GM12878 (cell line): ENCODE measurements around the gene PTPRF. TPM values are rescaled to one million over a fixed set of nuclear protein-coding genes. Genes with fewer than 3 reads are reported as not detected.

Experiments used
- ATAC-seq: fragments of 200-7000 bp; cut with Tn5 transposase; 3 replicates; pipeline ENCODE4 v1.9.1; 2020; ENCODE audit warnings: mild to moderate bottlenecking, moderate library complexity
- BruUV-seq: library from RNA; stranded (reverse); fragments of 400-500 nt; replicated peaks from 2 replicates; lab custom pipeline; 2021; lab: Mats Ljungman, UMichigan
- CTCF ChIA-PET: fragments of 300-600 bp; sonication (Branson Sonifier 250); formaldehyde crosslinking; extraction: SDS; loops from one replicate; lab custom pipeline; 2021; ENCODE audit warnings: inconsistent platforms; lab: Yijun Ruan, JAX
- POLR2A ChIA-PET: fragments of 350-600 bp; formaldehyde crosslinking; extraction: SDS; loops from one replicate; lab custom pipeline; 2021; ENCODE audit warnings: inconsistent platforms; lab: Charles Lee
- RAD21 ChIA-PET: fragments of 300-600 bp; sonication (Branson Sonifier 250); formaldehyde crosslinking; loops from one replicate; lab custom pipeline; 2023; ENCODE audit warnings: antibody characterized with exemption; ENCODE audit not compliant: unreplicated experiment; lab: Charles Lee
- SMC1A ChIA-PET: fragments of 300-600 bp; sonication (Branson Sonifier 250); formaldehyde crosslinking; loops from one replicate; lab custom pipeline; 2023; ENCODE audit not compliant: unreplicated experiment, uncharacterized antibody; lab: Charles Lee
- DNase-seq: peaks from one replicate; pipeline ENCODE4 v3.0.0-alpha.2; 2011; ENCODE audit warnings: low read depth, low spot score
- FAIRE-seq: peaks from 3 replicates; lab custom pipeline; 2011; peaks lifted over from hg19 to GRCh38; lab: Jason Lieb, UNC
- H2AFZ ChIP-seq: 2 replicates; pipeline ENCODE4 v1.6.0; 2011; ENCODE audit warnings: low read depth, low read length, control low read depth; ENCODE audit not compliant: control insufficient read depth
- H3K27ac ChIP-seq: 2 replicates; pipeline ENCODE4 v1.5.1; 2011; ENCODE audit warnings: control low read depth; ENCODE audit not compliant: control insufficient read depth, insufficient read depth
- H3K27me3 ChIP-seq, 2 experiments: replicated peaks in 1 of 2; 2 replicates each; pipeline versions ENCODE4 v1.6.0 to v1.6.1; 2011; ENCODE audit warnings: low read length in 1 of 2; ENCODE audit not compliant: control insufficient read depth in 2 of 2, insufficient read depth in 2 of 2
- H3K36me3 ChIP-seq, 2 experiments: 2 replicates each; pipeline ENCODE4 v1.5.1; 2011; ENCODE audit warnings: low read length in 1 of 2; ENCODE audit not compliant: control insufficient read depth in 2 of 2, insufficient read depth in 2 of 2
- H3K4me1 ChIP-seq: 2 replicates; pipeline ENCODE4 v1.6.1; 2011; ENCODE audit warnings: mild to moderate bottlenecking, low read length, moderate library complexity, mixed read lengths; ENCODE audit not compliant: control insufficient read depth, insufficient read depth
- H3K4me2 ChIP-seq: 2 replicates; pipeline ENCODE4 v1.6.0; 2011; ENCODE audit warnings: control low read depth; ENCODE audit not compliant: control insufficient read depth, insufficient read depth
- H3K4me3 ChIP-seq: fragments of 200-600 bp; sonication (generic); 2 replicates; pipeline ENCODE4 v1.5.1; 2016
- H3K79me2 ChIP-seq: 2 replicates; pipeline ENCODE4 v1.6.0; 2011; ENCODE audit warnings: low read length; ENCODE audit not compliant: control insufficient read depth, insufficient read depth
- H3K9ac ChIP-seq: 2 replicates; pipeline ENCODE4 v1.8.0; 2011; ENCODE audit warnings: low read length, control low read depth, mixed read lengths; ENCODE audit not compliant: control insufficient read depth, insufficient read depth
- H3K9me3 ChIP-seq: replicated peaks from 3 replicates; pipeline ENCODE4 v1.5.1; 2011; ENCODE audit warnings: mild to moderate bottlenecking, low read length; ENCODE audit not compliant: control insufficient read depth, insufficient read depth
- H4K20me1 ChIP-seq: 2 replicates; pipeline ENCODE4 v1.6.0; 2011; ENCODE audit not compliant: control insufficient read depth, insufficient read depth
- BMI1 ChIP-seq: fragments of 450-650 bp; IDR thresholded peaks from 2 replicates; pipeline ENCODE4 v1.6.1; 2016; ENCODE audit warnings: mild to moderate bottlenecking, moderate library complexity, borderline replicate concordance
- BRCA1 ChIP-seq: IDR thresholded peaks from 2 replicates; pipeline ENCODE4 v1.6.1; 2011; ENCODE audit warnings: low read depth, low read length, improper control_type of control experiment
- CEBPB ChIP-seq, 2 experiments: fragments of 150-350 bp in 1 of 2; IDR thresholded peaks; 2 replicates each; pipeline ENCODE4 v1.6.1; 2012 to 2014; ENCODE audit warnings: low read depth in 2 of 2, low read length in 2 of 2, borderline replicate concordance in 1 of 2, inconsistent platforms in 1 of 2
- IKZF2 ChIP-seq, 2 experiments: fragments of 450-650 bp; IDR thresholded peaks; 2 replicates each; pipeline ENCODE4 v1.6.1; 2017; ENCODE audit warnings: mild to moderate bottlenecking in 2 of 2, moderate library complexity in 2 of 2
- KLF5 ChIP-seq: fragments of 450-650 bp; IDR thresholded peaks from 2 replicates; pipeline ENCODE4 v1.6.1; 2014; ENCODE audit warnings: mild to moderate bottlenecking; ENCODE audit not compliant: partially characterized antibody
- NR2C1 ChIP-seq: fragments of 450-650 bp; IDR thresholded peaks from 2 replicates; pipeline ENCODE4 v1.6.1; 2017; ENCODE audit warnings: antibody characterized with exemption, mild to moderate bottlenecking, moderate library complexity
- POU2F2 ChIP-seq: IDR thresholded peaks from 3 replicates; pipeline ENCODE4 v1.6.1; 2011; ENCODE audit warnings: low read depth, mild to moderate bottlenecking, low read length, borderline replicate concordance
- SMC3 ChIP-seq: IDR thresholded peaks from 2 replicates; pipeline ENCODE4 v1.6.1; 2011; ENCODE audit warnings: low read length, improper control_type of control experiment, borderline replicate concordance
- WGBS: methylation state at CpG from one replicate; pipeline ENCODE4 v1.1.6; 2016; ENCODE audit warnings: low lambda C conversion rate; ENCODE audit not compliant: insufficient replicate concordance, insufficient coverage; ENCODE audit errors: missing lambda C conversion rate; 5-methylcytosine and 5-hydroxymethylcytosine counted together
- in situ Hi-C: fragments of 300-500 bp; cut with MboI; formaldehyde crosslinking; loops from 9 replicates; pipeline ENCODE4 v1.14.3; 2018; ENCODE audit warnings: mixed read lengths
- intact Hi-C: fragments of 100-400 bp; cut with micrococcal nuclease; formaldehyde crosslinking; loops from one replicate; pipeline ENCODE4 v1.14.2; 2022; ENCODE audit not compliant: unreplicated experiment
- polyA plus RNA-seq, 11 experiments: library from polyadenylated mRNA; depleted of rRNA in 4 of 11; unstranded in 6 of 11; stranded (reverse) in 5 of 11; fragments of >200 nt; fragmentation: Nextera tagmentation in 4 of 11; fragmentation: Illumina TruSeq in 1 of 11; extraction: Ambion mirVana in 4 of 11; extraction: Trizol in 1 of 11; gene quantifications; 1 replicate in 1 of 11; 2 replicates in 10 of 11; pipeline versions ENCODE4 v1.2.1 to v1.2.3, GENCODE V29; 2011 to 2016; ENCODE audit warnings: inconsistent platforms in 2 of 11, missing spikeins in 2 of 11, low read depth in 1 of 11
- total RNA-seq, 4 experiments: library from RNA; depleted of rRNA in 3 of 4; stranded (reverse); fragments of >200 nt in 3 of 4; fragmentation: Illumina TruSeq in 1 of 4; extraction: Trizol in 1 of 4; gene quantifications; 2 replicates each; pipeline versions ENCODE4 v1.2.1 to v1.2.3, GENCODE V29; 2013 to 2021
- TF ChIP-seq, protein P1 (sequence below): IDR thresholded peaks from 2 replicates; pipeline ENCODE4 v1.6.1; 2012; ENCODE audit warnings: low read depth, low read length, improper control_type of control experiment
- TF ChIP-seq, protein P2 (sequence below): IDR thresholded peaks from 2 replicates; pipeline ENCODE4 v1.6.1; 2012; ENCODE audit warnings: improper control_type of control experiment, low read depth, low read length; ENCODE audit not compliant: insufficient replicate concordance

The PTPRF gene
- total and polyA plus RNA-seq, 10 of the 15 experiments (the other 5 are each of a cell fraction or from before 2014, with no cell fraction given) = 0.04 to 2.6 (median 0.32) TPM

DNA sequence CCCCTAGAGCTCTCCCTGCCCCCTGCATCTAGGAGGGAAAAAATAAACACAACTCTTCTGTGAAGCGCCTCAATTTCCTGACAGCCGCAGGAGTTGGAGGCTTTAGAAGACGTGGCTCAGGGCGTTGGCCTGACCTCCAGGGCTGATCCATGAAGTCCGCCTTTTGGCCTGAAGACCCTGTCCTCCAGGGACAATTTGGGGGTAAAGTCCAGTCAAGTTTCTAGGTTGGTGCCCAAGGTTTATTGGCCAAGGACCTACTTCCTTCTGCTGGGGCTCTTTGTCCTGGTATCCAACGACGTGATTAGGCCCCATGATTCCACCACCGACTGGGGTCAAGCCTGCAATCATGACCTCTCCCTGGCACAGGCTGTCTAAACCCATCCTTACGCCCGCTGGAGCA is 54.9 kb downstream of the PTPRF start:
- ATAC-seq (no peak), DNase-seq (no peak), FAIRE-seq (no peak)
- no peaks in the 10 kb centered on the region for H3K79me2 ChIP-seq
- H3K9me3 ChIP-seq = no peaks in the 10 kb centered on the region
- no peaks in the 10 kb centered on the region for H3K36me3 ChIP-seq
- intact Hi-C loops = no loop called here
- TF ChIP-seq CEBPB (IDR thresholded peaks at IDR 0.05; ENCODE audit: borderline replicate concordance in 1 of 2, low read depth in 2 of 2, low read length in 2 of 2) = no peak
- TF ChIP-seq SMC3 = no peak
- TF ChIP-seq BRCA1 = no peak
- no peak for TF ChIP-seq KLF5
- TF ChIP-seq, protein P1, sequence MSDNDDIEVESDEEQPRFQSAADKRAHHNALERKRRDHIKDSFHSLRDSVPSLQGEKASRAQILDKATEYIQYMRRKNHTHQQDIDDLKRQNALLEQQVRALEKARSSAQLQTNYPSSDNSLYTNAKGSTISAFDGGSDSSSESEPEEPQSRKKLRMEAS = no peak
- TF ChIP-seq, protein P2, sequence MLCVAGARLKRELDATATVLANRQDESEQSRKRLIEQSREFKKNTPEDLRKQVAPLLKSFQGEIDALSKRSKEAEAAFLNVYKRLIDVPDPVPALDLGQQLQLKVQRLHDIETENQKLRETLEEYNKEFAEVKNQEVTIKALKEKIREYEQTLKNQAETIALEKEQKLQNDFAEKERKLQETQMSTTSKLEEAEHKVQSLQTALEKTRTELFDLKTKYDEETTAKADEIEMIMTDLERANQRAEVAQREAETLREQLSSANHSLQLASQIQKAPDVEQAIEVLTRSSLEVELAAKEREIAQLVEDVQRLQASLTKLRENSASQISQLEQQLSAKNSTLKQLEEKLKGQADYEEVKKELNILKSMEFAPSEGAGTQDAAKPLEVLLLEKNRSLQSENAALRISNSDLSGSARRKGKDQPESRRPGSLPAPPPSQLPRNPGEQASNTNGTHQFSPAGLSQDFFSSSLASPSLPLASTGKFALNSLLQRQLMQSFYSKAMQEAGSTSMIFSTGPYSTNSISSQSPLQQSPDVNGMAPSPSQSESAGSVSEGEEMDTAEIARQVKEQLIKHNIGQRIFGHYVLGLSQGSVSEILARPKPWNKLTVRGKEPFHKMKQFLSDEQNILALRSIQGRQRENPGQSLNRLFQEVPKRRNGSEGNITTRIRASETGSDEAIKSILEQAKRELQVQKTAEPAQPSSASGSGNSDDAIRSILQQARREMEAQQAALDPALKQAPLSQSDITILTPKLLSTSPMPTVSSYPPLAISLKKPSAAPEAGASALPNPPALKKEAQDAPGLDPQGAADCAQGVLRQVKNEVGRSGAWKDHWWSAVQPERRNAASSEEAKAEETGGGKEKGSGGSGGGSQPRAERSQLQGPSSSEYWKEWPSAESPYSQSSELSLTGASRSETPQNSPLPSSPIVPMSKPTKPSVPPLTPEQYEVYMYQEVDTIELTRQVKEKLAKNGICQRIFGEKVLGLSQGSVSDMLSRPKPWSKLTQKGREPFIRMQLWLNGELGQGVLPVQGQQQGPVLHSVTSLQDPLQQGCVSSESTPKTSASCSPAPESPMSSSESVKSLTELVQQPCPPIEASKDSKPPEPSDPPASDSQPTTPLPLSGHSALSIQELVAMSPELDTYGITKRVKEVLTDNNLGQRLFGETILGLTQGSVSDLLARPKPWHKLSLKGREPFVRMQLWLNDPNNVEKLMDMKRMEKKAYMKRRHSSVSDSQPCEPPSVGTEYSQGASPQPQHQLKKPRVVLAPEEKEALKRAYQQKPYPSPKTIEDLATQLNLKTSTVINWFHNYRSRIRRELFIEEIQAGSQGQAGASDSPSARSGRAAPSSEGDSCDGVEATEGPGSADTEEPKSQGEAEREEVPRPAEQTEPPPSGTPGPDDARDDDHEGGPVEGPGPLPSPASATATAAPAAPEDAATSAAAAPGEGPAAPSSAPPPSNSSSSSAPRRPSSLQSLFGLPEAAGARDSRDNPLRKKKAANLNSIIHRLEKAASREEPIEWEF = no peak
- no peak for TF ChIP-seq POU2F2
- TF ChIP-seq BMI1 = no peak
- no peak for TF ChIP-seq NR2C1
- TF ChIP-seq IKZF2 (IDR thresholded peaks at IDR 0.05) = no peak
- peaks cover 9% of the 10 kb centered on the region for H3K4me1 ChIP-seq
- H2AFZ ChIP-seq = no peak overlapping the region
- ChIA-PET POLR2A (no interaction called here), RAD21 (no interaction called here), SMC1A (no interaction called here), CTCF (no interaction called here)
- H3K9ac ChIP-seq = no peak overlapping the region
- H3K4me2 ChIP-seq = no peak overlapping the region
- no peak overlapping the region for H3K27ac ChIP-seq
- BruUV-seq = no TSS peak
- no peak overlapping the region for H3K4me3 ChIP-seq
- 54% methylated on average over 10 of the region's 10 CpGs for WGBS
- in situ Hi-C loops = no loop called here
- no peaks in the 10 kb centered on the region for H4K20me1 ChIP-seq
- no peaks in the 10 kb centered on the region for H3K27me3 ChIP-seq
